Transverse colon (tissue), 3 donors: ENCODE measurements around the gene FAM117B.

ENCODE experiments used
- POLR2A ChIP-seq: fragments of 450-650 bp; IDR thresholded peaks from one replicate; pipeline ENCODE4 v1.6.1; 2016; ENCODE audit warnings: antibody characterized with exemption, mild to moderate bottlenecking, moderate library complexity
- POLR2AphosphoS5 ChIP-seq, 3 donors: sonication (generic); formaldehyde crosslinking; IDR thresholded peaks; one replicate each; pipeline ENCODE4 v1.6.1; 2016; ENCODE audit warnings: antibody characterized with exemption in 3 of 3

DNA sequence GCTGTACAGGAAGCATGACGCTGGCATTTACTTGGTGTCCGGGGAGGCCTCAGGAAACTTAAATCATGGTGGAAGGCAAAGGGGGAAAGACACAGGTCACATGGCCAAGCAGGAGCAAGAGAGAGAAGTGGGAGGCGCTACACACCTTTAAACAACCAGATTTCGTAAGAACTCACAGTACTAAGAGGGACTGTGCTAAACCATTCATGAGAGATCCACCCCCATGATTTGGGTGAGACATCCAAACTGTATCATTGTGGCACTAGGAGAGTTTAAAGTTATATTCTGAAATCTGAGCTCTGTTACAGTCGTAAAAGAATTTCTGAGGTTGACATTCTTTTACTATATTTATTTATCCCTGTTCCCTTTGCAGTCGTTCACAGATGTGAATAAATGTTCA, 120.2 kb downstream of the FAM117B start:
- no peak for TF ChIP-seq POLR2A
- no peak for TF ChIP-seq POLR2AphosphoS5 (IDR thresholded peaks at IDR 0.05)
